Osteocyte (in vitro differentiated cells): ENCODE data around the gene EYA2. TPM values are rescaled to one million over a fixed set of nuclear protein-coding genes. Genes with fewer than 3 reads are reported as not detected.
A peak's percentile ranks its signal among the peaks of the same experiment; 100 is the strongest.

Source experiments
- DNase-seq: peaks from one replicate; pipeline ENCODE4 v3.0.0; 2021; ENCODE audit warnings: mixed read lengths; ENCODE audit not compliant: unreplicated experiment; ENCODE audit errors: extremely low spot score
- H3K27ac Mint-ChIP-seq: one replicate; pipeline ENCODE4 v1.8.0; 2021; ENCODE audit warnings: mild to moderate bottlenecking, mixed read lengths; ENCODE audit not compliant: unreplicated experiment
- H3K27me3 Mint-ChIP-seq: one replicate; pipeline ENCODE4 v1.8.0; 2021; ENCODE audit warnings: mixed read lengths; ENCODE audit not compliant: unreplicated experiment
- H3K36me3 Mint-ChIP-seq: one replicate; pipeline ENCODE4 v1.8.0; 2021; ENCODE audit warnings: mixed read lengths; ENCODE audit not compliant: unreplicated experiment
- H3K4me1 Mint-ChIP-seq: one replicate; pipeline ENCODE4 v1.8.0; 2021; ENCODE audit warnings: mixed read lengths; ENCODE audit not compliant: unreplicated experiment
- H3K4me3 Mint-ChIP-seq: one replicate; pipeline ENCODE4 v1.8.0; 2021; ENCODE audit warnings: mild to moderate bottlenecking, moderate library complexity, mixed read lengths; ENCODE audit not compliant: unreplicated experiment
- H3K9me3 Mint-ChIP-seq: one replicate; pipeline ENCODE4 v1.8.0; 2021; ENCODE audit warnings: mixed read lengths; ENCODE audit not compliant: unreplicated experiment
- CTCF ChIP-seq: fragments of 200-600 bp; sonication (generic); IDR thresholded peaks from 2 replicates; pipeline ENCODE4 v1.5.0; 2021; ENCODE audit warnings: antibody characterized with exemption, mild to moderate bottlenecking, moderate library complexity
- total RNA-seq: library from RNA; stranded (reverse); gene quantifications from 2 replicates; pipeline ENCODE4 v1.2.1, GENCODE V29; 2021

The EYA2 gene
- total RNA-seq, 1 donor from 2014 or later, result not detected

- no peaks in the 10 kb centered on the region for H3K36me3 Mint-ChIP-seq
- peaks cover 36% of the 10 kb centered on the region for H3K27me3 Mint-ChIP-seq
- H3K4me3 Mint-ChIP-seq, result no peak overlapping the region
- peaks cover 19% of the 10 kb centered on the region for H3K4me1 Mint-ChIP-seq
- TF ChIP-seq CTCF, result no peak
- H3K9me3 Mint-ChIP-seq, result no peaks in the 10 kb centered on the region
- no peak for DNase-seq
- no peak overlapping the region for H3K27ac Mint-ChIP-seq
Observed at GRCh38 chr20:47144463-47144862, 249.8 kb downstream of the EYA2 start.

- Mint-ChIP-seq H3K36me3 (no peaks in the 10 kb centered on the region), H3K9me3 (no peaks in the 10 kb centered on the region), H3K27ac (no peak overlapping the region), H3K27me3 (peaks cover 48% of the 10 kb centered on the region), H3K4me1 (peaks cover 19% of the 10 kb centered on the region), H3K4me3 (no peak overlapping the region)
- no peak for DNase-seq
- no peak for TF ChIP-seq CTCF
Observed at GRCh38 chr20:47146686-47147085, 252.0 kb downstream of the EYA2 start.

GRCh38 chr20:47148059-47148458 is 253.4 kb downstream of the EYA2 start:
- Mint-ChIP-seq H3K36me3 (no peaks in the 10 kb centered on the region), H3K9me3 (no peaks in the 10 kb centered on the region), H3K27ac (no peak overlapping the region), H3K27me3 (peaks cover 46% of the 10 kb centered on the region), H3K4me1 (peaks cover 19% of the 10 kb centered on the region), H3K4me3 (no peak overlapping the region)
- no peak for TF ChIP-seq CTCF
- no peak for DNase-seq

GRCh38 chr20:47149939-47150338 is 255.3 kb downstream of the EYA2 start:
- TF ChIP-seq CTCF, result no peak
- Mint-ChIP-seq H3K4me1 (peaks cover 19% of the 10 kb centered on the region), H3K36me3 (no peaks in the 10 kb centered on the region), H3K4me3 (no peak overlapping the region), H3K27ac (no peak overlapping the region), H3K27me3 (peaks cover 44% of the 10 kb centered on the region), H3K9me3 (no peaks in the 10 kb centered on the region)
- DNase-seq, result no peak

GRCh38 chr20:47150403-47151152 is 255.9 kb downstream of the EYA2 start:
- no peak overlapping the region for H3K4me3 Mint-ChIP-seq
- H3K4me1 Mint-ChIP-seq, result peaks cover 19% of the 10 kb centered on the region
- DNase-seq, result no peak
- H3K36me3 Mint-ChIP-seq, result no peaks in the 10 kb centered on the region
- no peaks in the 10 kb centered on the region for H3K9me3 Mint-ChIP-seq
- H3K27ac Mint-ChIP-seq, result no peak overlapping the region
- TF ChIP-seq CTCF, result peak; percentile 75
- peaks cover 44% of the 10 kb centered on the region for H3K27me3 Mint-ChIP-seq
